K562 (cell line): ENCODE data around the gene THAP12. TPM values are rescaled to one million over a fixed set of nuclear protein-coding genes. Genes with fewer than 3 reads are reported as not detected.

Experiments used
- ATAC-seq: fragments of 200-7000 bp; cut with Tn5 transposase; 3 replicates; pipeline ENCODE4 v1.9.1; 2020; ENCODE audit warnings: moderate library complexity
- BruUV-seq: library from RNA; stranded (reverse); fragments of 400-500 nt; replicated peaks from 2 replicates; lab custom pipeline; 2021; lab: Mats Ljungman, UMichigan
- CTCF ChIA-PET: fragments of 300-600 bp; formaldehyde crosslinking; extraction: SDS; loops from one replicate; lab custom pipeline; 2021; ENCODE audit warnings: low intra/inter-chr PET ratio; lab: Yijun Ruan, JAX
- POLR2A ChIA-PET: fragments of 300-600, 350-650 bp; sonication (Branson Sonifier 250); formaldehyde crosslinking; extraction: SDS; loops from one replicate; lab custom pipeline; 2021; ENCODE audit warnings: antibody characterized with exemption, inconsistent platforms; lab: Yijun Ruan, JAX
- DNase-seq, 4 experiments: peaks; one replicate each; pipeline versions ENCODE4 v3.0.0 to v3.0.0-alpha.2; 2011 to 2018; ENCODE audit warnings: low spot score in 3 of 4, mixed read lengths in 3 of 4; ENCODE audit errors: extremely low read depth in 1 of 4
- FAIRE-seq: peaks from 2 replicates; lab custom pipeline; 2011; peaks lifted over from hg19 to GRCh38; lab: Jason Lieb, UNC
- H2AFZ ChIP-seq: 2 replicates; pipeline ENCODE4 v1.6.0; 2011; ENCODE audit warnings: low read depth, low read length, control low read depth, inconsistent platforms
- H3K27ac ChIP-seq: fragments of 200-600 bp; 3 replicates; pipeline ENCODE4 v1.8.0; 2011; ENCODE audit warnings: low read depth, mild to moderate bottlenecking, control low read depth, inconsistent platforms, low read length, moderate library complexity, mixed read lengths; ENCODE audit errors: extremely low read depth
- H3K27me3 ChIP-seq, 2 experiments: fragments of 300-600 bp in 1 of 2; 2 replicates in 1 of 2; 3 replicates in 1 of 2; pipeline versions ENCODE4 v1.6.0 to v1.8.0; 2011; ENCODE audit warnings: inconsistent platforms in 2 of 2, low read length in 2 of 2, mild to moderate bottlenecking in 1 of 2, mixed read lengths in 1 of 2, moderate library complexity in 1 of 2; ENCODE audit not compliant: control insufficient read depth in 2 of 2, insufficient read depth in 2 of 2
- H3K36me3 ChIP-seq: fragments of 300-600 bp; 3 replicates; pipeline ENCODE4 v1.8.0; 2011; ENCODE audit warnings: mild to moderate bottlenecking, low read length, inconsistent platforms; ENCODE audit not compliant: control insufficient read depth, insufficient read depth
- H3K4me1 ChIP-seq, 2 experiments: fragments of 200-600 bp in 1 of 2; replicated peaks in 1 of 2; 2 replicates in 1 of 2; 3 replicates in 1 of 2; pipeline versions ENCODE4 v1.5.1 to v1.8.0; 2011; ENCODE audit warnings: inconsistent platforms in 2 of 2, low read length in 2 of 2, mild to moderate bottlenecking in 1 of 2, mixed read lengths in 1 of 2, moderate library complexity in 1 of 2; ENCODE audit not compliant: control insufficient read depth in 2 of 2, insufficient read depth in 2 of 2
- H3K4me2 ChIP-seq: 2 replicates; pipeline ENCODE4 v1.6.1; 2011; ENCODE audit warnings: low read length, control low read depth, inconsistent platforms, mixed read lengths; ENCODE audit not compliant: insufficient read depth
- H3K4me3 ChIP-seq: fragments of 200-600 bp; sonication (generic), shearing (Covaris generic); 2 replicates; pipeline ENCODE4 v1.5.1; 2016; ENCODE audit warnings: control low read depth, inconsistent platforms
- H3K79me2 ChIP-seq: fragments of 200-600 bp; 3 replicates; pipeline ENCODE4 v1.8.0; 2011; ENCODE audit warnings: low read length, inconsistent platforms; ENCODE audit not compliant: control insufficient read depth, insufficient read depth
- H3K9ac ChIP-seq, 2 experiments: 2 replicates each; pipeline versions ENCODE4 v1.6.0 to v1.6.1; 2011; ENCODE audit warnings: low read depth in 2 of 2, low read length in 2 of 2, control low read depth in 1 of 2, inconsistent platforms in 1 of 2, mild to moderate bottlenecking in 1 of 2, mixed read lengths in 1 of 2; ENCODE audit not compliant: insufficient read depth in 1 of 2
- H3K9me1 ChIP-seq: one replicate; pipeline ENCODE4 v1.6.0; 2011; ENCODE audit warnings: inconsistent platforms, mild to moderate bottlenecking, low read length, moderate library complexity; ENCODE audit not compliant: control insufficient read depth, insufficient read depth
- H3K9me3 ChIP-seq: replicated peaks from 2 replicates; pipeline ENCODE4 v1.5.1; 2011; ENCODE audit warnings: low read depth, low read length, inconsistent platforms; ENCODE audit not compliant: control insufficient read depth, insufficient read depth
- H4K20me1 ChIP-seq: replicated peaks from 2 replicates; pipeline ENCODE4 v1.6.1; 2011; ENCODE audit warnings: low read length, inconsistent platforms, mixed read lengths; ENCODE audit not compliant: control insufficient read depth, insufficient read depth
- AFF4 ChIP-seq: sonication (generic); formaldehyde crosslinking; IDR thresholded peaks from 2 replicates; pipeline ENCODE4 v1.8.0; 2023; ENCODE audit warnings: mild to moderate bottlenecking, missing genetic modification reagents
- ARNT ChIP-seq, 2 experiments: fragments of 450-650 bp; IDR thresholded peaks; 2 replicates each; pipeline ENCODE4 v1.6.1; 2016; ENCODE audit warnings: mild to moderate bottlenecking in 1 of 2
- DNMT1 ChIP-seq: fragments of 450-650 bp; IDR thresholded peaks from 2 replicates; pipeline ENCODE4 v1.6.1; 2016; ENCODE audit warnings: antibody characterized with exemption, mild to moderate bottlenecking
- DPF2 ChIP-seq: fragments of 450-650 bp; IDR thresholded peaks from 2 replicates; pipeline ENCODE4 v1.6.1; 2016
- EWSR1 ChIP-seq: fragments of 450-650 bp; IDR thresholded peaks from 2 replicates; pipeline ENCODE4 v1.6.1; 2018; ENCODE audit warnings: borderline replicate concordance, mild to moderate bottlenecking, low read depth, moderate library complexity; ENCODE audit not compliant: partially characterized antibody
- GATAD2B ChIP-seq: fragments of 450-650 bp; IDR thresholded peaks from 2 replicates; pipeline ENCODE4 v1.6.1; 2017; ENCODE audit warnings: mild to moderate bottlenecking, borderline replicate concordance
- HDAC1 ChIP-seq, 2 experiments: fragments of 450-650 bp; IDR thresholded peaks; 2 replicates each; pipeline ENCODE4 v1.6.1; 2016 to 2017; ENCODE audit warnings: inconsistent platforms in 1 of 2, mild to moderate bottlenecking in 1 of 2, moderate library complexity in 1 of 2
- HMGN3 ChIP-seq: IDR thresholded peaks from 2 replicates; pipeline ENCODE4 v1.6.1; 2011; ENCODE audit warnings: borderline replicate concordance, low read depth, mild to moderate bottlenecking, mixed read lengths, low read length; ENCODE audit not compliant: insufficient read length; ENCODE audit errors: extremely low read depth
- IRF1 ChIP-seq: sonication (generic); formaldehyde crosslinking; IDR thresholded peaks from 2 replicates; pipeline ENCODE4 v1.8.0; 2022; ENCODE audit warnings: missing genetic modification reagents, mild to moderate bottlenecking, borderline replicate concordance
- LEF1 ChIP-seq: fragments of 450-650 bp; IDR thresholded peaks from 2 replicates; pipeline ENCODE4 v1.6.1; 2016; ENCODE audit warnings: mild to moderate bottlenecking
- NCOA2 ChIP-seq, 2 experiments: fragments of 450-650 bp; IDR thresholded peaks; 2 replicates each; pipeline ENCODE4 v1.6.1; 2018; ENCODE audit warnings: mild to moderate bottlenecking in 2 of 2, moderate library complexity in 1 of 2; ENCODE audit not compliant: partially characterized antibody in 2 of 2
- NFIC ChIP-seq: fragments of 450-650 bp; IDR thresholded peaks from 2 replicates; pipeline ENCODE4 v1.6.1; 2017; ENCODE audit warnings: mild to moderate bottlenecking, inconsistent platforms
- RAD51 ChIP-seq: fragments of 450-650 bp; IDR thresholded peaks from 2 replicates; pipeline ENCODE4 v1.7.1; 2016; ENCODE audit warnings: low read depth, mild to moderate bottlenecking, borderline replicate concordance
- SNRNP70 ChIP-seq: fragments of 200-400 bp; formaldehyde crosslinking; optimal IDR thresholded peaks from 2 replicates; pipeline ENCODE3; 2017; ENCODE audit warnings: low read depth, low read length
- XRCC4 ChIP-seq: IDR thresholded peaks from one replicate; pipeline ENCODE4 v1.6.1; 2011; ENCODE audit not compliant: insufficient read depth, insufficient read length; ENCODE audit errors: extremely low read depth
- ZC3H4 ChIP-seq: sonication (generic); formaldehyde crosslinking; IDR thresholded peaks from 2 replicates; pipeline ENCODE4 v1.9.0; 2021; ENCODE audit warnings: missing genetic modification reagents, borderline replicate concordance
- ZNF274 ChIP-seq: IDR thresholded peaks from 2 replicates; pipeline ENCODE4 v1.6.1; 2011; ENCODE audit warnings: low read depth, mild to moderate bottlenecking, low read length, moderate library complexity, borderline replicate concordance
- ZNF41 ChIP-seq: fragments of 250-450 bp; sonication (Bioruptor Pico); conservative IDR thresholded peaks from 2 replicates; pipeline ENCODE4 v1.4.0; 2020; ENCODE audit warnings: mild to moderate bottlenecking
- ZNF583 ChIP-seq: fragments of 250-450 bp; sonication (Bioruptor Pico); IDR thresholded peaks from 2 replicates; pipeline ENCODE4 v1.4.0; 2020
- whole genome bisulfite sequencing: fragments of 100-300 bp; shearing (Covaris generic); methylation state at CpG from one replicate; pipeline ENCODE4 v1.1.6; 2016; ENCODE audit warnings: low coverage, mixed read lengths; ENCODE audit not compliant: insufficient coverage; ENCODE audit errors: missing lambda C conversion rate; 5-methylcytosine and 5-hydroxymethylcytosine counted together
- in situ Hi-C: fragments of 300-500 bp; cut with MboI; formaldehyde crosslinking; loops from 4 replicates; pipeline ENCODE4 v1.15.0; 2018; ENCODE audit warnings: inconsistent platforms, mixed read lengths
- intact Hi-C: fragments of 100-400 bp; cut with micrococcal nuclease; formaldehyde crosslinking; loops from 2 replicates; pipeline ENCODE4 v1.14.2; 2022
- polyA plus RNA-seq, 8 experiments: library from polyadenylated mRNA; depleted of rRNA in 4 of 8; stranded (reverse) in 5 of 8; unstranded in 3 of 8; fragments of >200 nt; fragmentation: Nextera tagmentation in 2 of 8; fragmentation: Illumina TruSeq in 1 of 8; extraction: Ambion mirVana in 2 of 8; extraction: Trizol in 1 of 8; gene quantifications; 2 replicates each; pipeline versions ENCODE4 v1.2.1 to v1.2.3, GENCODE V29; 2011 to 2014; ENCODE audit warnings: inconsistent platforms in 1 of 8, missing spikeins in 1 of 8
- total RNA-seq, 7 experiments: library from RNA; depleted of rRNA in 6 of 7; stranded (reverse); fragments of >200 nt in 6 of 7; fragmentation: Illumina TruSeq in 2 of 7; extraction: Trizol in 2 of 7; gene quantifications; 2 replicates each; pipeline versions ENCODE4 v1.2.1 to v1.2.3, GENCODE V29; 2011 to 2021; ENCODE audit warnings: low replicate concordance in 1 of 7

The THAP12 gene
- total and polyA plus RNA-seq, 9 of the 15 experiments (the other 6 are each of a cell fraction or from before 2014, with no cell fraction given), result 28.1 to 103 (median 57.8) TPM

- in situ Hi-C loops, result no loop called here
- ATAC-seq, result no peak
- WGBS, result 0% methylated on average over 2 of the region's 2 CpGs
- H3K9ac ChIP-seq, result no peak overlapping the region
- ChIA-PET CTCF (no interaction called here), POLR2A (no interaction called here)
- no peak for FAIRE-seq
- no peaks in the 10 kb centered on the region for H3K36me3 ChIP-seq
- H3K9me3 ChIP-seq, result peaks cover 8% of the 10 kb centered on the region
- no TSS peak for BruUV-seq
- no peak overlapping the region for H3K27ac ChIP-seq
- no peaks in the 10 kb centered on the region for H4K20me1 ChIP-seq
- no peak overlapping the region for H3K4me2 ChIP-seq
- DNase-seq, result no peak
- H3K79me2 ChIP-seq, result no peaks in the 10 kb centered on the region
- H3K4me1 ChIP-seq, result no peaks in the 10 kb centered on the region; a peak in 1 of 5 replicates
- H3K9me1 ChIP-seq, result no peaks in the 10 kb centered on the region
- H3K4me3 ChIP-seq, result no peak overlapping the region
- H2AFZ ChIP-seq, result no peak overlapping the region
- TF ChIP-seq ZNF274 (no peak), ZNF41 (no peak), DPF2 (no peak), GATAD2B (no peak), HMGN3 (no peak), ARNT (IDR thresholded peaks at IDR 0.05) (no peak), EWSR1 (no peak), XRCC4 (no peak), ZC3H4 (CRISPR knock-in tag) (no peak), NCOA2 (IDR thresholded peaks at IDR 0.05; ENCODE audit: partially characterized antibody in 2 of 2) (no peak), DNMT1 (no peak), AFF4 (CRISPR knock-in tag) (no peak), NFIC (no peak), HDAC1 (IDR thresholded peaks at IDR 0.05) (no peak), SNRNP70 (no peak), IRF1 (CRISPR knock-in tag) (no peak), RAD51 (no peak), ZNF583 (CRISPR knock-in tag) (no peak), LEF1 (no peak)
- H3K27me3 ChIP-seq, result no peaks in the 10 kb centered on the region
- intact Hi-C loops, result no loop called here
These were observed 44.3 kb downstream of the THAP12 start for GRCh38 chr11:76336597-76336996.
